HG03439 (cell line): ENCODE results near the gene MT1A.
"Not testable (repeated sequence)": the region's sequence is repeated elsewhere in the genome, so short reads cannot be mapped to it uniquely, and the experiment has no call there.

Experiments used
- ATAC-seq: cut with Tn5 transposase; IDR thresholded peaks from one replicate; pipeline ENCODE4 v1.9.1; 2021; ENCODE audit warnings: mild to moderate bottlenecking, moderate library complexity; ENCODE audit not compliant: unreplicated experiment

The MT1A gene

GRCh38 chr16:56652600-56652999 is 14.1 kb downstream of the MT1A start:
- ATAC-seq, result no peak

- ATAC-seq, result no peak
These were observed 14.8 kb downstream of the MT1A start for GRCh38 chr16:56653218-56653617.

GRCh38 chr16:56657555-56658326 is 19.3 kb downstream of the MT1A start, which contains the start of gene MT1F:
TSS of gene MT1F (plus strand) at chr16:56657959. CDS start at chr16:56658059, 100 bp downstream.
- ATAC-seq, result no peak

GRCh38 chr16:56658327-56658875 is 19.9 kb downstream of the MT1A start:
- ATAC-seq, result no peak

- no peak for ATAC-seq
These were observed 24.2 kb downstream of the MT1A start for GRCh38 chr16:56662357-56663354.

- no peak for ATAC-seq
These were observed 26.0 kb downstream of the MT1A start for GRCh38 chr16:56664506-56664905.

GRCh38 chr16:56665286-56666261 is 27.1 kb downstream of the MT1A start:
- not testable (repeated sequence) for ATAC-seq

- no peak for ATAC-seq
These were observed 29.4 kb downstream of the MT1A start, which contains the start of gene MT1G for GRCh38 chr16:56667581-56668571. TSS of gene MT1G (minus strand) at chr16:56668065. CDS start at chr16:56667993, 72 bp downstream.

GRCh38 chr16:56669005-56669839 is 30.8 kb downstream of the MT1A start, which contains the start of gene MT1H:
TSS of gene MT1H (plus strand) at chr16:56669814. CDS start at chr16:56669885, 71 bp downstream.
- no peak for ATAC-seq

GRCh38 chr16:56669840-56670619 is 31.6 kb downstream of the MT1A start:
- no peak for ATAC-seq

- no peak for ATAC-seq
These were observed 32.1 kb downstream of the MT1A start for GRCh38 chr16:56670620-56670934.

GRCh38 chr16:56671691-56672090 is 33.2 kb downstream of the MT1A start:
- ATAC-seq, result not testable (repeated sequence)

GRCh38 chr16:56672171-56672570 is 33.7 kb downstream of the MT1A start:
- not testable (repeated sequence) for ATAC-seq

GRCh38 chr16:56672761-56673536 is 34.5 kb downstream of the MT1A start:
- no peak for ATAC-seq

- ATAC-seq, result no peak
These were observed 35.5 kb downstream of the MT1A start for GRCh38 chr16:56673921-56674320.

GRCh38 chr16:56674570-56674969 is 36.1 kb downstream of the MT1A start:
- not testable (repeated sequence) for ATAC-seq
